ENCODE measurements around the gene UBE4B.

DNA sequence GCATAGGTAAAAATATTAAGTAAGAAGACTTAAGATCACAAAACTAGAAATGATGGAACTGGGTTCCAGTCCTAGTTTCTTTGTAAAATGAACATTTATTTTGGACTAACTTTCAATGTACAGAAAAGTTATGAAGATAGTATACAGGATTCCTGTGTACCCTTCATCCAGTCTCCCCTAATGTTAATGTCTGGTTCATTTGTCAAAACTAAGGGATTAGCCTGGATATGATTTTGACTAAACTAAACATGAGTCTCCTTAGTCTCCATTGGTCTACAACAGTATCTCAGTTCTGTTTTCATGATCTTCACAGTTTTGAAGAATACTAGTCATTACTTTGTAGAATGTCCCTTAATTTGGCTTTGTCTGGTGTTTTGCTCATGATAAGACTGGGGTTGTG lies 54.5 kb downstream of the UBE4B start:
- TF ChIP-seq, protein P1, sequence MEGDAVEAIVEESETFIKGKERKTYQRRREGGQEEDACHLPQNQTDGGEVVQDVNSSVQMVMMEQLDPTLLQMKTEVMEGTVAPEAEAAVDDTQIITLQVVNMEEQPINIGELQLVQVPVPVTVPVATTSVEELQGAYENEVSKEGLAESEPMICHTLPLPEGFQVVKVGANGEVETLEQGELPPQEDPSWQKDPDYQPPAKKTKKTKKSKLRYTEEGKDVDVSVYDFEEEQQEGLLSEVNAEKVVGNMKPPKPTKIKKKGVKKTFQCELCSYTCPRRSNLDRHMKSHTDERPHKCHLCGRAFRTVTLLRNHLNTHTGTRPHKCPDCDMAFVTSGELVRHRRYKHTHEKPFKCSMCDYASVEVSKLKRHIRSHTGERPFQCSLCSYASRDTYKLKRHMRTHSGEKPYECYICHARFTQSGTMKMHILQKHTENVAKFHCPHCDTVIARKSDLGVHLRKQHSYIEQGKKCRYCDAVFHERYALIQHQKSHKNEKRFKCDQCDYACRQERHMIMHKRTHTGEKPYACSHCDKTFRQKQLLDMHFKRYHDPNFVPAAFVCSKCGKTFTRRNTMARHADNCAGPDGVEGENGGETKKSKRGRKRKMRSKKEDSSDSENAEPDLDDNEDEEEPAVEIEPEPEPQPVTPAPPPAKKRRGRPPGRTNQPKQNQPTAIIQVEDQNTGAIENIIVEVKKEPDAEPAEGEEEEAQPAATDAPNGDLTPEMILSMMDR (CRISPR knock-in tag; IDR thresholded peaks at IDR 0.05), result no peak
- TF ChIP-seq YEATS2 (CRISPR knock-in tag; IDR thresholded peaks at IDR 0.05; ENCODE audit: borderline replicate concordance) (no peak), EZH2 (conservative IDR thresholded peaks at IDR 0.05; ENCODE audit: low read depth, low read length) (no peak), CAMTA2 (CRISPR knock-in tag; IDR thresholded peaks at IDR 0.05; ENCODE audit: borderline replicate concordance) (no peak), ZNF75D (CRISPR knock-in tag; IDR thresholded peaks at IDR 0.05; ENCODE audit: borderline replicate concordance) (no peak), GABPA (IDR thresholded peaks at IDR 0.05; ENCODE audit: low read depth, low read length) (no peak), GABPA (CRISPR knock-in tag; IDR thresholded peaks at IDR 0.05; ENCODE audit: low read depth) (no peak), EP300 (IDR thresholded peaks at IDR 0.05; ENCODE audit: low read depth in 2 of 2, low read length in 2 of 2) (no peak), EP300 (CRISPR knock-in tag; IDR thresholded peaks at IDR 0.05; ENCODE audit: borderline replicate concordance) (no peak), RXRA (CRISPR knock-in tag; IDR thresholded peaks at IDR 0.05) (no peak)
- TF ChIP-seq, protein P2, sequence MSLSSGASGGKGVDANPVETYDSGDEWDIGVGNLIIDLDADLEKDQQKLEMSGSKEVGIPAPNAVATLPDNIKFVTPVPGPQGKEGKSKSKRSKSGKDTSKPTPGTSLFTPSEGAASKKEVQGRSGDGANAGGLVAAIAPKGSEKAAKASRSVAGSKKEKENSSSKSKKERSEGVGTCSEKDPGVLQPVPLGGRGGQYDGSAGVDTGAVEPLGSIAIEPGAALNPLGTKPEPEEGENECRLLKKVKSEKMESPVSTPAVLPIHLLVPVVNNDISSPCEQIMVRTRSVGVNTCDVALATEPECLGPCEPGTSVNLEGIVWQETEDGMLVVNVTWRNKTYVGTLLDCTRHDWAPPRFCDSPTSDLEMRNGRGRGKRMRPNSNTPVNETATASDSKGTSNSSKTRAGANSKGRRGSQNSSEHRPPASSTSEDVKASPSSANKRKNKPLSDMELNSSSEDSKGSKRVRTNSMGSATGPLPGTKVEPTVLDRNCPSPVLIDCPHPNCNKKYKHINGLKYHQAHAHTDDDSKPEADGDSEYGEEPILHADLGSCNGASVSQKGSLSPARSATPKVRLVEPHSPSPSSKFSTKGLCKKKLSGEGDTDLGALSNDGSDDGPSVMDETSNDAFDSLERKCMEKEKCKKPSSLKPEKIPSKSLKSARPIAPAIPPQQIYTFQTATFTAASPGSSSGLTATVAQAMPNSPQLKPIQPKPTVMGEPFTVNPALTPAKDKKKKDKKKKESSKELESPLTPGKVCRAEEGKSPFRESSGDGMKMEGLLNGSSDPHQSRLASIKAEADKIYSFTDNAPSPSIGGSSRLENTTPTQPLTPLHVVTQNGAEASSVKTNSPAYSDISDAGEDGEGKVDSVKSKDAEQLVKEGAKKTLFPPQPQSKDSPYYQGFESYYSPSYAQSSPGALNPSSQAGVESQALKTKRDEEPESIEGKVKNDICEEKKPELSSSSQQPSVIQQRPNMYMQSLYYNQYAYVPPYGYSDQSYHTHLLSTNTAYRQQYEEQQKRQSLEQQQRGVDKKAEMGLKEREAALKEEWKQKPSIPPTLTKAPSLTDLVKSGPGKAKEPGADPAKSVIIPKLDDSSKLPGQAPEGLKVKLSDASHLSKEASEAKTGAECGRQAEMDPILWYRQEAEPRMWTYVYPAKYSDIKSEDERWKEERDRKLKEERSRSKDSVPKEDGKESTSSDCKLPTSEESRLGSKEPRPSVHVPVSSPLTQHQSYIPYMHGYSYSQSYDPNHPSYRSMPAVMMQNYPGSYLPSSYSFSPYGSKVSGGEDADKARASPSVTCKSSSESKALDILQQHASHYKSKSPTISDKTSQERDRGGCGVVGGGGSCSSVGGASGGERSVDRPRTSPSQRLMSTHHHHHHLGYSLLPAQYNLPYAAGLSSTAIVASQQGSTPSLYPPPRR (CRISPR knock-in tag; IDR thresholded peaks at IDR 0.05; ENCODE audit: borderline replicate concordance), result no peak
- TF ChIP-seq, protein P3, sequence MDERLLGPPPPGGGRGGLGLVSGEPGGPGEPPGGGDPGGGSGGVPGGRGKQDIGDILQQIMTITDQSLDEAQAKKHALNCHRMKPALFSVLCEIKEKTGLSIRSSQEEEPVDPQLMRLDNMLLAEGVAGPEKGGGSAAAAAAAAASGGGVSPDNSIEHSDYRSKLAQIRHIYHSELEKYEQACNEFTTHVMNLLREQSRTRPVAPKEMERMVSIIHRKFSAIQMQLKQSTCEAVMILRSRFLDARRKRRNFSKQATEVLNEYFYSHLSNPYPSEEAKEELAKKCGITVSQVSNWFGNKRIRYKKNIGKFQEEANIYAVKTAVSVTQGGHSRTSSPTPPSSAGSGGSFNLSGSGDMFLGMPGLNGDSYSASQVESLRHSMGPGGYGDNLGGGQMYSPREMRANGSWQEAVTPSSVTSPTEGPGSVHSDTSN (CRISPR knock-in tag; IDR thresholded peaks at IDR 0.05), result no peak
- TF ChIP-seq, protein P4, sequence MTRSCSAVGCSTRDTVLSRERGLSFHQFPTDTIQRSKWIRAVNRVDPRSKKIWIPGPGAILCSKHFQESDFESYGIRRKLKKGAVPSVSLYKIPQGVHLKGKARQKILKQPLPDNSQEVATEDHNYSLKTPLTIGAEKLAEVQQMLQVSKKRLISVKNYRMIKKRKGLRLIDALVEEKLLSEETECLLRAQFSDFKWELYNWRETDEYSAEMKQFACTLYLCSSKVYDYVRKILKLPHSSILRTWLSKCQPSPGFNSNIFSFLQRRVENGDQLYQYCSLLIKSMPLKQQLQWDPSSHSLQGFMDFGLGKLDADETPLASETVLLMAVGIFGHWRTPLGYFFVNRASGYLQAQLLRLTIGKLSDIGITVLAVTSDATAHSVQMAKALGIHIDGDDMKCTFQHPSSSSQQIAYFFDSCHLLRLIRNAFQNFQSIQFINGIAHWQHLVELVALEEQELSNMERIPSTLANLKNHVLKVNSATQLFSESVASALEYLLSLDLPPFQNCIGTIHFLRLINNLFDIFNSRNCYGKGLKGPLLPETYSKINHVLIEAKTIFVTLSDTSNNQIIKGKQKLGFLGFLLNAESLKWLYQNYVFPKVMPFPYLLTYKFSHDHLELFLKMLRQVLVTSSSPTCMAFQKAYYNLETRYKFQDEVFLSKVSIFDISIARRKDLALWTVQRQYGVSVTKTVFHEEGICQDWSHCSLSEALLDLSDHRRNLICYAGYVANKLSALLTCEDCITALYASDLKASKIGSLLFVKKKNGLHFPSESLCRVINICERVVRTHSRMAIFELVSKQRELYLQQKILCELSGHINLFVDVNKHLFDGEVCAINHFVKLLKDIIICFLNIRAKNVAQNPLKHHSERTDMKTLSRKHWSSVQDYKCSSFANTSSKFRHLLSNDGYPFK (CRISPR knock-in tag; IDR thresholded peaks at IDR 0.05; ENCODE audit: borderline replicate concordance), result no peak
- TF ChIP-seq, protein P5, sequence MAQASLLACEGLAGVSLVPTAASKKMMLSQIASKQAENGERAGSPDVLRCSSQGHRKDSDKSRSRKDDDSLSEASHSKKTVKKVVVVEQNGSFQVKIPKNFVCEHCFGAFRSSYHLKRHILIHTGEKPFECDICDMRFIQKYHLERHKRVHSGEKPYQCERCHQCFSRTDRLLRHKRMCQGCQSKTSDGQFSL (CRISPR knock-in tag; IDR thresholded peaks at IDR 0.05), result no peak
- TF ChIP-seq, protein P6, sequence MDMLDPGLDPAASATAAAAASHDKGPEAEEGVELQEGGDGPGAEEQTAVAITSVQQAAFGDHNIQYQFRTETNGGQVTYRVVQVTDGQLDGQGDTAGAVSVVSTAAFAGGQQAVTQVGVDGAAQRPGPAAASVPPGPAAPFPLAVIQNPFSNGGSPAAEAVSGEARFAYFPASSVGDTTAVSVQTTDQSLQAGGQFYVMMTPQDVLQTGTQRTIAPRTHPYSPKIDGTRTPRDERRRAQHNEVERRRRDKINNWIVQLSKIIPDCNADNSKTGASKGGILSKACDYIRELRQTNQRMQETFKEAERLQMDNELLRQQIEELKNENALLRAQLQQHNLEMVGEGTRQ (IDR thresholded peaks at IDR 0.05; ENCODE audit: low read depth, low read length), result no peak
- TF ChIP-seq, protein P6 (CRISPR knock-in tag; IDR thresholded peaks at IDR 0.05; ENCODE audit: borderline replicate concordance), result no peak

Measured in HepG2 (cell line).